ENCODE data around the gene ATL1. TPM values are rescaled to one million over a fixed set of nuclear protein-coding genes. Genes with fewer than 3 reads are reported as not detected.
"Not testable (repeated sequence)": the region's sequence is repeated elsewhere in the genome, so short reads cannot be mapped to it uniquely, and the experiment has no call there.

The ATL1 gene
- total RNA-seq, 2 experiments from 2014 or later, result 1.4 to 1.5 TPM

GRCh38 chr14:50529288-50530179, 30.4 kb upstream of the ATL1 start:
- peaks cover 12% of the 10 kb centered on the region for H3K36me3 Mint-ChIP-seq (ENCODE audit: low read depth)
- ChIA-PET CTCF (interaction anchor here (1.5 to 2.8 kb wide), 2 partner anchors 187 to 208 kb away, joined by 6 to 23 read pairs; no protein-coding TSS in a partner anchor), POLR2A (interaction anchor here (0.6 to 0.8 kb wide), 2 partner anchors 77 to 167 kb away, joined by 3 read pairs; no protein-coding TSS in a partner anchor)
- H3K27ac Mint-ChIP-seq, result no peak overlapping the region
- ATAC-seq, result no peak
- H3K4me3 Mint-ChIP-seq, result no peak overlapping the region
- H3K27me3 Mint-ChIP-seq (ENCODE audit: low read depth), result no peaks in the 10 kb centered on the region
- DNase-seq, result no peak
- no peaks in the 10 kb centered on the region for H3K9me3 Mint-ChIP-seq (ENCODE audit: insufficient read depth)
- peaks cover 55% of the 10 kb centered on the region for H3K4me1 Mint-ChIP-seq (ENCODE audit: low read depth)

GRCh38 chr14:50530358-50530757, 29.6 kb upstream of the ATL1 start:
- H3K27ac Mint-ChIP-seq, result no peak overlapping the region
- ChIA-PET CTCF (interaction anchor here (2.8 kb wide), 1 partner anchor 209 kb away, joined by 23 read pairs; no protein-coding TSS in a partner anchor), POLR2A (interaction anchor here (0.6 to 0.8 kb wide), 2 partner anchors 76 to 168 kb away, joined by 3 read pairs; no protein-coding TSS in a partner anchor)
- no peak for ATAC-seq
- DNase-seq, result no peak
- peaks cover 8% of the 10 kb centered on the region for H3K36me3 Mint-ChIP-seq (ENCODE audit: low read depth)
- H3K4me1 Mint-ChIP-seq (ENCODE audit: low read depth), result peaks cover 47% of the 10 kb centered on the region
- H3K27me3 Mint-ChIP-seq (ENCODE audit: low read depth), result no peaks in the 10 kb centered on the region
- no peaks in the 10 kb centered on the region for H3K9me3 Mint-ChIP-seq (ENCODE audit: insufficient read depth)
- peak overlapping the region; percentile 13 for H3K4me3 Mint-ChIP-seq

GRCh38 chr14:50530794-50531365, 29.1 kb upstream of the ATL1 start:
- H3K4me3 Mint-ChIP-seq, result peak overlapping the region; percentile 91
- peaks cover 47% of the 10 kb centered on the region for H3K4me1 Mint-ChIP-seq (ENCODE audit: low read depth)
- ChIA-PET CTCF (interaction anchor here (1.5 to 3.0 kb wide), 6 partner anchors 8 to 219 kb away, joined by 3 to 31 read pairs (median 8); partner anchors contain the start of genes DMAC2L and L2HGDH), POLR2A (interaction anchor here (1.2 kb wide), 2 partner anchors 168 to 189 kb away, joined by 3 read pairs; no protein-coding TSS in a partner anchor)
- H3K27me3 Mint-ChIP-seq (ENCODE audit: low read depth), result no peaks in the 10 kb centered on the region
- ATAC-seq (no peak), DNase-seq (no peak)
- H3K9me3 Mint-ChIP-seq (ENCODE audit: insufficient read depth), result no peaks in the 10 kb centered on the region
- peaks cover 8% of the 10 kb centered on the region for H3K36me3 Mint-ChIP-seq (ENCODE audit: low read depth)
- no peak overlapping the region for H3K27ac Mint-ChIP-seq

- ChIA-PET POLR2A (interaction anchor here (0.6 to 1.2 kb wide), 6 partner anchors 168 to 764 kb away, joined by 3 read pairs; partner anchors contain the start of gene KLHDC2), CTCF (interaction anchor here (0.7 to 3.0 kb wide), 12 partner anchors 9 to 277 kb away, joined by 3 to 31 read pairs (median 4); partner anchors contain the start of genes DMAC2L and L2HGDH)
- peaks cover 3% of the 10 kb centered on the region for H3K27me3 Mint-ChIP-seq (ENCODE audit: low read depth)
- H3K4me3 Mint-ChIP-seq, result peak overlapping the region; percentile 91
- peaks cover 5% of the 10 kb centered on the region for H3K36me3 Mint-ChIP-seq (ENCODE audit: low read depth)
- DNase-seq, result peak; percentile 52
- no peaks in the 10 kb centered on the region for H3K9me3 Mint-ChIP-seq (ENCODE audit: insufficient read depth)
- peak; percentile 25 for ATAC-seq
- peak overlapping the region; percentile 84 for H3K27ac Mint-ChIP-seq
- peaks cover 47% of the 10 kb centered on the region for H3K4me1 Mint-ChIP-seq (ENCODE audit: low read depth)
Observed at GRCh38 chr14:50531595-50532501, 28.1 kb upstream of the ATL1 start.

GRCh38 chr14:50532502-50533240, 27.3 kb upstream of the ATL1 start, which contains the start of gene MAP4K5:
Gene MAP4K5, minus strand, starts transcription at chr14:50532569. Its CDS starts 520 bp downstream, at chr14:50532049.
- Mint-ChIP-seq H3K27ac (peak within 1 kb of the TSS; percentile 84), H3K4me3 (peak within 1 kb of the TSS; percentile 91), H3K9me3 (ENCODE audit: insufficient read depth) (no peaks in the 10 kb centered on the region), H3K27me3 (ENCODE audit: low read depth) (peaks cover 3% of the 10 kb centered on the region), H3K36me3 (ENCODE audit: low read depth) (peaks cover 5% of the 10 kb centered on the region), H3K4me1 (ENCODE audit: low read depth) (peaks cover 47% of the 10 kb centered on the region)
- CTCF ChIA-PET, result interaction anchor here (0.7 to 3.0 kb wide), 14 partner anchors 8 to 278 kb away, joined by 3 to 31 read pairs (median 4); partner anchors contain the start of genes DMAC2L and L2HGDH
- POLR2A ChIA-PET, result interaction anchor here (0.6 to 1.2 kb wide), 4 partner anchors 168 to 716 kb away, joined by 3 read pairs; no protein-coding TSS in a partner anchor
- ATAC-seq (peak; percentile 96), DNase-seq (peak; percentile 90)

- Mint-ChIP-seq H3K27ac (peak overlapping the region; percentile 80), H3K9me3 (ENCODE audit: insufficient read depth) (no peaks in the 10 kb centered on the region), H3K4me1 (ENCODE audit: low read depth) (peaks cover 42% of the 10 kb centered on the region), H3K27me3 (ENCODE audit: low read depth) (peaks cover 3% of the 10 kb centered on the region), H3K36me3 (ENCODE audit: low read depth) (peaks cover 5% of the 10 kb centered on the region), H3K4me3 (peak overlapping the region; percentile 84)
- no peak for ATAC-seq
- POLR2A ChIA-PET, result no interaction called here
- CTCF ChIA-PET, result interaction anchor here (0.8 to 3.0 kb wide), 4 partner anchors 10 to 213 kb away, joined by 3 to 31 read pairs (median 4); no protein-coding TSS in a partner anchor
- DNase-seq, result no peak
Observed at GRCh38 chr14:50533241-50533705, 26.7 kb upstream of the ATL1 start.

- ChIA-PET POLR2A (no interaction called here), CTCF (interaction anchor here (1.2 to 3.0 kb wide), 3 partner anchors 9 to 213 kb away, joined by 3 to 31 read pairs (median 5); no protein-coding TSS in a partner anchor)
- Mint-ChIP-seq H3K27ac (no peak overlapping the region), H3K36me3 (ENCODE audit: low read depth) (peaks cover 4% of the 10 kb centered on the region), H3K27me3 (ENCODE audit: low read depth) (peaks cover 3% of the 10 kb centered on the region), H3K9me3 (ENCODE audit: insufficient read depth) (no peaks in the 10 kb centered on the region), H3K4me3 (no peak overlapping the region), H3K4me1 (ENCODE audit: low read depth) (peaks cover 41% of the 10 kb centered on the region)
- DNase-seq (no peak), ATAC-seq (no peak)
Observed at GRCh38 chr14:50533806-50534205, 26.1 kb upstream of the ATL1 start.

- ATAC-seq (no peak), DNase-seq (no peak)
- H3K36me3 Mint-ChIP-seq (ENCODE audit: low read depth), result peaks cover 2% of the 10 kb centered on the region
- POLR2A ChIA-PET, result no interaction called here
- no peaks in the 10 kb centered on the region for H3K9me3 Mint-ChIP-seq (ENCODE audit: insufficient read depth)
- no peak overlapping the region for H3K4me3 Mint-ChIP-seq
- peaks cover 3% of the 10 kb centered on the region for H3K27me3 Mint-ChIP-seq (ENCODE audit: low read depth)
- H3K4me1 Mint-ChIP-seq (ENCODE audit: low read depth), result peaks cover 35% of the 10 kb centered on the region
- no peak overlapping the region for H3K27ac Mint-ChIP-seq
- CTCF ChIA-PET, result interaction anchor here (1.2 kb wide), 1 partner anchor 222 kb away, joined by 3 read pairs; the partner anchor contains the start of genes DMAC2L and L2HGDH
Observed at GRCh38 chr14:50534416-50534815, 25.5 kb upstream of the ATL1 start.

GRCh38 chr14:50534997-50535396, 24.9 kb upstream of the ATL1 start:
- H3K27me3 Mint-ChIP-seq (ENCODE audit: low read depth), result peaks cover 5% of the 10 kb centered on the region
- CTCF ChIA-PET, result interaction anchor here (1.2 kb wide), 1 partner anchor 223 kb away, joined by 3 read pairs; the partner anchor contains the start of genes DMAC2L and L2HGDH

GRCh38 chr14:50538034-50538433, 21.9 kb upstream of the ATL1 start:
- not testable (repeated sequence) for H3K9me3 Mint-ChIP-seq (ENCODE audit: insufficient read depth); H3K27me3 Mint-ChIP-seq (ENCODE audit: low read depth); H3K4me3 Mint-ChIP-seq; ATAC-seq; H3K36me3 Mint-ChIP-seq (ENCODE audit: low read depth); DNase-seq; H3K27ac Mint-ChIP-seq
- H3K4me1 Mint-ChIP-seq (ENCODE audit: low read depth), result peaks cover 17% of the 10 kb centered on the region
- POLR2A ChIA-PET, result interaction anchor here (1.1 kb wide), 1 partner anchor 158 kb away, joined by 3 read pairs; no protein-coding TSS in a partner anchor
- CTCF ChIA-PET, result interaction anchor here (1.2 to 3.9 kb wide), 2 partner anchors 217 to 236 kb away, joined by 3 to 24 read pairs; no protein-coding TSS in a partner anchor

More at GRCh38 chr14:50534997-50535396, 24.9 kb upstream of the ATL1 start:
- no peak overlapping the region for H3K27ac Mint-ChIP-seq
- no peak overlapping the region for H3K4me3 Mint-ChIP-seq
- H3K9me3 Mint-ChIP-seq (ENCODE audit: insufficient read depth), result no peaks in the 10 kb centered on the region
- ATAC-seq (no peak), DNase-seq (no peak)
- POLR2A ChIA-PET, result no interaction called here
- peaks cover 29% of the 10 kb centered on the region for H3K4me1 Mint-ChIP-seq (ENCODE audit: low read depth)
- peaks cover 2% of the 10 kb centered on the region for H3K36me3 Mint-ChIP-seq (ENCODE audit: low read depth)

Data from activated CD8-positive, alpha-beta T cell treated with anti-CD3 and anti-CD28 coated beads, Interleukin-2, amount 10 ng/mL, durations not matched to agents 7 days and 5 days (primary cell).